Duodenal mucosa (tissue), 2 donors: ENCODE data around the gene SKIL.

Experiments used
- H3K27ac ChIP-seq: one replicate; pipeline ENCODE4 v1.7.0; 2013; ENCODE audit warnings: low read depth, low read length
- H3K27me3 ChIP-seq, 2 donors: one replicate each; pipeline ENCODE4 v1.7.0; 2013; ENCODE audit warnings: low read length in 2 of 2, control low read depth in 1 of 2; ENCODE audit not compliant: insufficient read depth in 2 of 2, control insufficient read depth in 1 of 2
- H3K36me3 ChIP-seq, 2 donors: one replicate each; pipeline ENCODE4 v1.7.0; 2013; ENCODE audit warnings: low read length in 2 of 2, control low read depth in 1 of 2; ENCODE audit not compliant: insufficient read depth in 2 of 2, control insufficient read depth in 1 of 2
- H3K4me1 ChIP-seq, 2 donors: one replicate each; pipeline ENCODE4 v1.7.0; 2013; ENCODE audit warnings: low read length in 2 of 2, control low read depth in 1 of 2; ENCODE audit not compliant: insufficient read depth in 2 of 2, control insufficient read depth in 1 of 2
- H3K4me3 ChIP-seq, 2 donors: one replicate each; pipeline ENCODE4 v1.7.0; 2013; ENCODE audit warnings: low read length in 2 of 2, low read depth in 1 of 2
- H3K9ac ChIP-seq, 2 donors: one replicate each; pipeline ENCODE4 v1.7.0; 2013; ENCODE audit warnings: low read length in 2 of 2, low read depth in 1 of 2
- H3K9me3 ChIP-seq, 2 donors: one replicate each; pipeline ENCODE4 v1.7.0; 2013; ENCODE audit warnings: low read length in 2 of 2, control low read depth in 1 of 2; ENCODE audit not compliant: control insufficient read depth in 1 of 2

SKIL gene

DNA sequence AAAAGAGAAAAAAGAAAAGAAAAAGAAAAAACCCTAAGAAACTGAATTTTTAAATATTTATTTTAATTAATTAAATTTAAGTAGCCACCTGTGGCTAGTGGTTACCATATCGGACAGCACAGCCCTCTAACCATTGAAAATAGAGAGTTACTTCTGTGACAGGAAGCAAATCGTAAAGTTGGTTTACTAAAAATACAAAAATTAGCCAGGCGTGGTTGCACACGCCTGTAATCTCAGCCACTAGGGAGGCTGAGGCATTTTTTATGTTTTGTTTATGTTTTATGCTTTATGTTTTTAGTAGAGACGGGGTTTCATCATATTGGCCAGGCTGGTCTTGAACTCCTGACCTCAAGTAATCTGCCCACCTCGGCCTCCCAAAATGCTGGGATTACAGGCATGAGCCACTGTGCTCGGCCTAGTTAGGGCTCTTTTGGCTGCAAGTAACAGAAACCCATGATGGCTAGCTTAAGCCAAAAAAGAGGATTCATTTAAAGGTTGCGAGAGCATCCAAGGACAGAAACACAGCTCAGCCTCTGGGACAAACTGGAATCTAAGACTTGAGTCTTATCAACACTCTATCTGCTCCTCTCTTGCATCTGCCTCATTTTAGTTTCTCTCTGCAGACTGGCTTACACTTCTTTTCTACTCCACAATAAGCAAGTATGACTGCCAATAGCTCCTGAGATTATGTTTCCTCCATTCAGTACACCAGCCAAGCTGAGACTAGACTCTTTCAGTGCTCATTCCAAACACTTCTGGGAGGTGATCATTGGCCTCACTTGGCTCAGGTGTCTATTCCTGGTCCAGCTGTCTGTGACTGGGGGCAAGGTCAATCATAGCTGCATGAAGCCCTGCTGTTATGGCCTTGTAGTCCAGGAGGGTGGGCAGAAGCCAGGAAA lies 6.8 kb upstream of the SKIL start:
- H3K4me1 ChIP-seq = peaks cover 5 to 10% of the 10 kb centered on the region in 2 donors
- no peaks in the 10 kb centered on the region for H3K27me3 ChIP-seq
- no peak overlapping the region for H3K27ac ChIP-seq
- H3K36me3 ChIP-seq = no peaks in the 10 kb centered on the region
- H3K9ac ChIP-seq = no peak overlapping the region
- H3K9me3 ChIP-seq = no peaks in the 10 kb centered on the region
- H3K4me3 ChIP-seq = no peak overlapping the region

DNA sequence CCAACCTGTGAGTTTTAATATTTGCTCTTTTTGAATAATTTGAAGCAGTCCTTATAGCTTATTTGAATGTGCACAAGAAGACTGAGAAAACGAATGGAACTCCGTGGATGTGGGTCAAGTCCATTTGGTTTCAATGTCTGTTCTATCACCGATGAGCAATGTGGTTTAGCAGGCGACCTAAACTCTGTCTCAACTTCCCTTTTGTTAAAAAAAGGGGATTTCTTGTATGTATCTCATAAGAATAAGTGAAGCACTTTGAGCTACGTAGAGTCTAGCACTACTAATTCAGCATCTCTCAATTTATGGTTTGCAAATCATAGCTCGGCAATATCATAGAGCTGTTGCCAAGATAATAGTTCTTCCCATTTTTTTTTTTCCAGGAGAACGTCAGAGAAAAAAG lies 4.6 kb upstream of the SKIL start:
- no peaks in the 10 kb centered on the region for H3K36me3 ChIP-seq
- H3K4me3 ChIP-seq = no peak overlapping the region
- no peak overlapping the region for H3K27ac ChIP-seq
- H3K9ac ChIP-seq = no peak overlapping the region
- no peaks in the 10 kb centered on the region for H3K27me3 ChIP-seq
- no peaks in the 10 kb centered on the region for H3K9me3 ChIP-seq
- peaks cover 11 to 15% of the 10 kb centered on the region in 2 donors for H3K4me1 ChIP-seq

DNA sequence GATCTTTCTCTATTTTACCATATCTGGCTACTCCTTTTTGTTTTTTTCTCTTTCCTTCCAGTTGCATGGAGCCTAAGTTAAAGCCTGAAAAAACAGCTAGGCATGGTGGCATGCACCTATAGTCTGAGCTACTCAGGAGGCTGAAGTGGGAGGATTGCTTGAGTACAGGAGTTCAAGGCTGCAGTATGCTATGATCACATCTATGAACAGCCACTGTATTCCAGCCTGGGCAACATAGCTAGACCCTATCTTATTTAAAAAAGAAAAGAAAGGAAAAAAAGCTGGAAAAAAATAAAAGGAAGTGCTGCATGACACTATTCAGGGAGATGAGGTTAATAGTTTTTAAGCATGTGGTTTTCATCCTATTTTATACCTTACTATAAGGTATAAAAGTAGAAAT lies 4.0 kb upstream of the SKIL start:
- no peak overlapping the region for H3K27ac ChIP-seq
- H3K4me1 ChIP-seq = peaks cover 14 to 15% of the 10 kb centered on the region in 2 donors
- no peaks in the 10 kb centered on the region for H3K9me3 ChIP-seq
- H3K36me3 ChIP-seq = no peaks in the 10 kb centered on the region
- H3K4me3 ChIP-seq = no peak overlapping the region
- no peak overlapping the region for H3K9ac ChIP-seq
- H3K27me3 ChIP-seq = no peaks in the 10 kb centered on the region

DNA sequence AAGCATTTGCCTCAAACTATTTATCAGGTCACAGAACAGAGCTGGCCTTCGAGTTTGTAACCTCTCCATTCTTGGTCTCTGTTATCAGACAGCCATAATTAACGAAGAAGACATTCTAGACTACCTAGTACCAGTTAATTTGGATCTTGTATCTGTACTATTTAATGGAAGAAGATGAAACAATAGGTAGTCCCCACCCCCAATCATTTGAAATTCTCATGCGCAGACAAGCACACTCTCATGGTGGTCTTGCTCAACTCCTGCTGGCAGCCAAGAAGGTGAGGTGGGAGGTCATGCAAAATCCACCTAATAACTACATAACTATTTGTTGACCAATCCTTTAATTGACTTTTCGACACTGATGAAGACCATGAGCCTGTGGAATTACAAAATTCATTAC lies 2.8 kb upstream of the SKIL start:
- Histone ChIP-seq H3K4me3 (no peak overlapping the region), H3K9me3 (no peaks in the 10 kb centered on the region), H3K4me1 (peaks cover 9 to 21% of the 10 kb centered on the region in 2 donors), H3K36me3 (no peaks in the 10 kb centered on the region), H3K27ac (no peak overlapping the region), H3K27me3 (no peaks in the 10 kb centered on the region), H3K9ac (no peak overlapping the region)

DNA sequence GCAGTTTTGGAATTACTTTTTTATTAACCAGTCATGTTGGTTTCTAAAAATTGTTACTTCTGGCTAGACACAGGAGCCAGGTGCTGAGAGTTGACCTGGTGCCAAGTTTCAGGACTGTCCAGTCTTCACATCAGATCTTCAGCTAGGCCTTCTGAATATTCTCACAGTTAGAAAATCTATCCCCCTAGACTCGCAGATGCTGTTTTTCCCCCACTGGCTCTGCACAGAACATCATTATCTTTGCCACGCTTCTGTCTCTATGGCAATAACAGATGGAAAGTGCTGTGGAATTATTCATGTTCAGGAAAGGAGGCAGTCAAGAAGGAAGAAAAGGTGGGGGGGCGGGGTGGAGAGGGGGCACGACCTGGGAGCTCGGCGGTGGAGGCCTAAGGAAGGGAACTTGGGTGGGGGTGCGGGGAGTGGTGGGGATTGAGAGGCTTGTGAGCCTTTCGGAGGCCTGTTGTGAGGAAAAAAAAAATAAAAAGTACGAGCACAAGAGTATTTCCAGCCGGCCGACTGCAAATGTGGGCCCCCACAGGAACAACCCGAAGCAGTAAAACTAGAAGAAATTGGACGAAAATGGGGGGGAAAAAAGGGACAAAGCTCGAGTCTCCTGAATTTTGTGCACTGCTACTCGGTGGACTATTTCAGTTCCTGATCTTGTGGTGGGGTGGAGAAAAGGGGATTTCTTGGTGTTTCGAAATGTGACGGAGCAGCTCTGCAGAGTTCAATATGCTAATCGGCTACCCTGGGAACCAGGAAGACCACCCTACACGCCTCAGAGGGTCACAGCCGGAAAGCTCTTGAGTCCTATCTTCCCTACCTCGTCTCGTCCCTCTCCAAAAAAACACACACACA lies 1.5 kb upstream of the SKIL start:
- H3K9me3 ChIP-seq = no peaks in the 10 kb centered on the region
- H3K9ac ChIP-seq = peak overlapping the region; percentile 76 to 77
- H3K4me3 ChIP-seq = peak overlapping the region; percentile 70 to 79
- H3K4me1 ChIP-seq = peaks cover 19 to 31% of the 10 kb centered on the region in 2 donors
- peak overlapping the region; percentile 90 for H3K27ac ChIP-seq
- H3K27me3 ChIP-seq = no peaks in the 10 kb centered on the region
- H3K36me3 ChIP-seq = peaks cover 8 to 10% of the 10 kb centered on the region in 2 donors

DNA sequence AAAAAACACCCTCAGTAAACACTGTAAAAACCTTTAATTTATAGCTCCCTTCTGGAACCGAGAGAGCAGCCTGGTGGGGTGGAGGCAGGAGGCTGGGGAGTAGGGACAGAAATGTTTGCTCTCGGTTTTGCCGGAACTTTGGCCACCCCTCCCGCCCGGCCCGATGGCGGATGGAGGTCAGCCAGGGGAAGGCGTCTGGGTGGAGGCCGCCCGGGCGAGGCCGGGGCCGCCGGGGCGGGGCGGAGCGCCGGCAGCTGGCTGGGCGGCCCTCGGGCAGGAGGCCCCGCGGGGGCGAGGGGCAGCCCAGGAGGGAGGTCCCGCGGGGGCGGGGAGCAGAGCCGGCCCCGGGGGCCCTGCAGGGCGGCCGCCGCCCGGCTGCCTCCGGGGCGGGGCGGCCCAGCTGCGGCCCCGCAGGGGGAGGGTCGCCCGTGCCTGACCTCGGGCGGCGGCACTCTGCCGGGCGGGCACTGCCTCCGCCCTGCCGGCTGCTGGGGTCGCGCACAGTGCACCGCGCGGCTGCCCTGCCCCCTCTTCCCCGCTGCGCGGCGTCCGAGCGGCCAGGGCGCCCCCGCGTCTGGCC lies 829 bp upstream of the SKIL start:
- H3K4me3 ChIP-seq = peak overlapping the region; percentile 70 to 79
- peaks cover 8 to 12% of the 10 kb centered on the region in 2 donors for H3K36me3 ChIP-seq
- peak overlapping the region; percentile 76 to 77 for H3K9ac ChIP-seq
- no peaks in the 10 kb centered on the region for H3K9me3 ChIP-seq
- peaks cover 24 to 39% of the 10 kb centered on the region in 2 donors for H3K4me1 ChIP-seq
- no peaks in the 10 kb centered on the region for H3K27me3 ChIP-seq
- H3K27ac ChIP-seq = peak overlapping the region; percentile 90

DNA sequence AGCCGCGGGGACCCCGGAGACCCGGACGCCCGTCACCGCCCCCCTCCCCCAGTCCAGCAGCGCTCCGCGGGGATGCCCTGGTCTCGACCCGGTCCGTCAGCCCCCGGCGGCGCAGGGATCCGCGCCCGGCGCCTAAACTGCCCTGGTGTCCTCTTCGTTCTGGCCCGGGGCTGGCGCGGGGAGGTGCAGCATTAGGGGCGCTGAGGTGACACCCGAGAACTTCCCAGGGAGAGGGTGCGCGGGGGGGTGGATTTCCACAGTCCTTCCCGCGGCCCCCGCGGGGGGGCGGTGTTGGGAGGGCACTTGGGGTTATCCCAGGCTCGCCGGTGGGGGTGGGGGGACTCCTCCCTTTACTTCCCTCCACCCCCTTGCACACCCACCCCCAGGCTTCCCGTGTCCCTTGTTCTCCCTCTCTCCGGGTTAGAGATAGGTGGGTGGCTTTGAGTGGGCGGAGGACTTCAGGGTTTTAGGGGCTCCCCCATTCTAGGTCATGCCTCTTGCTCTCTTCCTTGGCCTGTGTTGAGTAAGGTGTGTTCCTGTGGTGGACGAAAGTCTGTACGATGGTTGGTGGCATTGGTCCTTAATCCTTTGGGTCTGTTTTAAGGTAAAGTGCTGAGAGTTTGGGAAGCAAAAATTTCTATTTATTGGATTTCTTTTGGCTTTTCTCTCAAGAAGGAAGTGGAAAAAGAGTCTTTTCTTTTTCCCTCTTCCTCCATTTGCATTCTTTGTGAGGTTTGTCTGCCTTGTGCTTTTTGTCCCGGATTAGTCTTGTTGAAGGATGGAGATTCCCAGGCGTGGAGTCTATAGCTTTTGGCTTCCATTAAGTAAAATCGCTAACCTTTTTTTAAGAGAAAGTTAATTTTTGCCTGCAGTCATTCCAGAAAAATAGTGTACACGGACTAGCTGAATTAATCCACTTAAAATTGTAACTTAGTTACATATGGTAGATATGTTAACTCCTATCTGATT lies 811 bp downstream of the SKIL start:
- Histone ChIP-seq H3K27me3 (no peaks in the 10 kb centered on the region), H3K27ac (peak overlapping the region; percentile 97), H3K36me3 (peaks cover 8 to 12% of the 10 kb centered on the region in 2 donors), H3K4me1 (peaks cover 24 to 41% of the 10 kb centered on the region in 2 donors), H3K9me3 (no peaks in the 10 kb centered on the region), H3K4me3 (peak overlapping the region; percentile 74 to 78), H3K9ac (peak overlapping the region; percentile 55 to 58)

DNA sequence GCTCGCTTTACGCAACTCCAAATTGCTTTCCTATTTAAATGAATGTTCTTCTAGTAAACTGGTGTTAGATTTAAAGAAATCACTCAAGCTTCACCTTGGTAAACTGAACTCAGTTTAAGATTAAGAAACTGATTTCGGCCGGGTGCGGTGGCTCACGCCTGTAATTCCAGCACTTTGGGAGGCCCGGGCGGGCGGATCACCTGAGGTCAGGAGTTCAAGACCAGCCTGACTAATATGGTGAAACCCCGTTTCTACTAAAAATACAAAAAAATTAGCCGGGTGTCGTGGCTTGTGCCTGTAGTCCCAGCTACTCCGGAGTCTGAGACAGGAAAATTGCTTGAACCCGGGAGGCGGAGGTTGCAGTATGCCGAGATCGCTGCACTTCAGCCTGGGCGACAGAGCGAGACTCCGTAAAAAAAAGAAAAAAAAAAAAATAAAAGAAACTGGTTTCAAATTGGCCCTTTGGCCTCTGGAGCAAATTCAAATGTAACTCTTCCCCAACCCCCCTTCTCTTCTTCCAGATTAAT lies 1.7 kb downstream of the SKIL start:
- peak overlapping the region; percentile 74 to 78 for H3K4me3 ChIP-seq
- H3K4me1 ChIP-seq = peaks cover 24 to 41% of the 10 kb centered on the region in 2 donors
- peaks cover 8 to 12% of the 10 kb centered on the region in 2 donors for H3K36me3 ChIP-seq
- H3K9ac ChIP-seq = peak overlapping the region; percentile 14 to 58
- H3K27me3 ChIP-seq = no peaks in the 10 kb centered on the region
- H3K9me3 ChIP-seq = no peaks in the 10 kb centered on the region
- no peak overlapping the region for H3K27ac ChIP-seq

DNA sequence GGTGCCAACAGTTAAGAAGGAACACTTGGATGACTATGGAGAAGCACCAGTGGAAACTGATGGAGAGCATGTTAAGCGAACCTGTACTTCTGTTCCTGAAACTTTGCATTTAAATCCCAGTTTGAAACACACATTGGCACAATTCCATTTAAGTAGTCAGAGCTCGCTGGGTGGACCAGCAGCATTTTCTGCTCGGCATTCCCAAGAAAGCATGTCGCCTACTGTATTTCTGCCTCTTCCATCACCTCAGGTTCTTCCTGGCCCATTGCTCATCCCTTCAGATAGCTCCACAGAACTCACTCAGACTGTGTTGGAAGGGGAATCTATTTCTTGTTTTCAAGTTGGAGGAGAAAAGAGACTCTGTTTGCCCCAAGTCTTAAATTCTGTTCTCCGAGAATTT lies 3.0 kb downstream of the SKIL start:
- Histone ChIP-seq H3K36me3 (peaks cover 8 to 12% of the 10 kb centered on the region in 2 donors), H3K4me1 (peaks cover 23 to 38% of the 10 kb centered on the region in 2 donors), H3K27me3 (no peaks in the 10 kb centered on the region), H3K4me3 (peak overlapping the region; percentile 9 to 36), H3K9me3 (no peaks in the 10 kb centered on the region), H3K27ac (no peak overlapping the region), H3K9ac (no peak overlapping the region)
